Spleen (tissue), 11 donors: ENCODE measurements around the gene CCDC91. TPM values are rescaled to one million over a fixed set of nuclear protein-coding genes. Genes with fewer than 3 reads are reported as not detected.
"Not testable (repeated sequence)": the region's sequence is repeated elsewhere in the genome, so short reads cannot be mapped to it uniquely, and the experiment has no call there.

ENCODE experiments used
- DNase-seq: peaks from one replicate; pipeline ENCODE4 v3.0.0-alpha.2; 2020
- H3K27ac ChIP-seq, 8 donors: fragments of 200-600 bp; sonication (generic) in 7 of 8; 1 replicate in 4 of 8; 2 replicates in 4 of 8; pipeline versions ENCODE4 v1.5.0 to v1.8.0; 2016 to 2021; ENCODE audit warnings: inconsistent platforms in 4 of 8, mild to moderate bottlenecking in 4 of 8, moderate library complexity in 1 of 8
- H3K27me3 ChIP-seq, 7 donors: fragments of 200-600 bp; sonication (generic) in 6 of 7; replicated peaks in 1 of 7; 1 replicate in 4 of 7; 2 replicates in 3 of 7; pipeline versions ENCODE4 v1.5.0 to v1.8.0; 2016 to 2021; ENCODE audit warnings: inconsistent platforms in 3 of 7, mild to moderate bottlenecking in 1 of 7
- H3K36me3 ChIP-seq, 6 donors: fragments of 200-600 bp; sonication (generic) in 5 of 6; 1 replicate in 4 of 6; 2 replicates in 2 of 6; pipeline versions ENCODE4 v1.5.0 to v1.8.0; 2016 to 2021; ENCODE audit warnings: inconsistent platforms in 2 of 6
- H3K4me1 ChIP-seq, 6 donors: fragments of 200-600 bp; sonication (generic) in 5 of 6; 1 replicate in 3 of 6; 2 replicates in 3 of 6; pipeline versions ENCODE4 v1.5.0 to v1.8.0; 2016 to 2021; ENCODE audit warnings: inconsistent platforms in 3 of 6
- H3K4me3 ChIP-seq, 8 donors: fragments of 200-600 bp; sonication (generic) in 7 of 8; 1 replicate in 4 of 8; 2 replicates in 4 of 8; pipeline versions ENCODE4 v1.5.0 to v1.8.0; 2016 to 2021; ENCODE audit warnings: inconsistent platforms in 4 of 8, mild to moderate bottlenecking in 4 of 8, moderate library complexity in 2 of 8
- H3K9me3 ChIP-seq, 8 donors: fragments of 200-600 bp; sonication (generic) in 7 of 8; 1 replicate in 4 of 8; 2 replicates in 4 of 8; pipeline versions ENCODE4 v1.5.0 to v1.8.0; 2016 to 2021; ENCODE audit warnings: inconsistent platforms in 4 of 8
- CTCF ChIP-seq, 11 experiments: fragments of 200-600 bp in 7 of 11; fragments of 450-650 bp in 4 of 11; sonication (generic) in 4 of 11; IDR thresholded peaks in 8 of 11; conservative IDR thresholded peaks in 3 of 11; 1 replicate in 7 of 11; 2 replicates in 4 of 11; pipeline versions ENCODE4 v1.4.0 to v1.8.0; 2016 to 2021; ENCODE audit warnings: antibody characterized with exemption in 11 of 11, inconsistent platforms in 4 of 11, mild to moderate bottlenecking in 1 of 11
- POLR2A ChIP-seq, 3 donors: fragments of 450-650 bp; IDR thresholded peaks; one replicate each; pipeline ENCODE4 v1.5.1; 2017; ENCODE audit warnings: antibody characterized with exemption in 3 of 3, mild to moderate bottlenecking in 1 of 3
- POLR2AphosphoS5 ChIP-seq, 3 donors: sonication (generic); formaldehyde crosslinking; IDR thresholded peaks; one replicate each; pipeline ENCODE4 v1.5.1; 2017; ENCODE audit warnings: antibody characterized with exemption in 3 of 3
- WGBS, 5 donors: extraction: QIAGEN DNeasy Blood & Tissue Kit in 3 of 5; methylation state at CpG; one replicate each; pipeline versions ENCODE4 v1.1.5 to v1.1.7; 2013 to 2018; 5-methylcytosine and 5-hydroxymethylcytosine counted together
- intact Hi-C: fragments of 100-400 bp; cut with DNase I; formaldehyde crosslinking; loops from one replicate; pipeline ENCODE4 v1.15.0; 2023; ENCODE audit warnings: low total_unique reads
- polyA plus RNA-seq, 3 donors: library from polyadenylated mRNA; stranded (reverse); fragments of 200-250 nt; gene quantifications; one replicate each; pipeline ENCODE4 v1.2.1, GENCODE V29; 2013
- total RNA-seq, 7 donors: library from RNA; depleted of rRNA in 3 of 7; stranded (reverse); fragments of >200 nt in 3 of 7; fragmentation: NEBNext Ultra II Directional in 4 of 7; extraction: Animal tissue kit (Norgen Biotek cat#: 25700) in 4 of 7; gene quantifications; one replicate each; pipeline versions ENCODE4 v1.1.0 to v1.2.1, GENCODE V29; 2016 to 2021
- donor health status: healthy with polysubstance abuse.
- donor health status: DM: no; HTN: no; CAD: no; lungs with moderate emphysema.
- donor health status: DM: no; HTN: no; CAD: no.
- donor health status: Bipolar disorder and iron deficiency.
- donor health status: healthy.
- donor health status: DM: no; HTN: no; CAD: no.
- donor health status: DM: yes; HTN: yes; CAD: no.

CCDC91 gene
- total and polyA plus RNA-seq, 10 donors, result 12.8 to 65.9 (median 43.4) TPM

- Histone ChIP-seq H3K27ac (no peak overlapping the region), H3K4me3 (no peak overlapping the region), H3K27me3 (no peaks in the 10 kb centered on the region), H3K4me1 (no peaks in the 10 kb centered on the region), H3K9me3 (peaks cover 0 to 6% (median under 1%) of the 10 kb centered on the region in 8 donors), H3K36me3 (peaks cover 0 to 8% (median 0%) of the 10 kb centered on the region in 6 donors)
- TF ChIP-seq CTCF (IDR thresholded peaks at IDR 0.05 in 8 of 11, conservative IDR thresholded peaks at IDR 0.05 in 3 of 11) (no peak), POLR2AphosphoS5 (IDR thresholded peaks at IDR 0.05) (no peak), POLR2A (IDR thresholded peaks at IDR 0.05) (no peak)
- intact Hi-C loops, result no loop called here
- DNase-seq, result no peak
Observed at GRCh38 chr12:28378736-28379135, 188.5 kb downstream of the CCDC91 start.

- WGBS, 5 donors, result 77 to 98% (median 86%) methylated on average over 3 of the region's 3 CpGs
- DNase-seq, H3K4me3 ChIP-seq, H3K36me3 ChIP-seq, H3K9me3 ChIP-seq, H3K27me3 ChIP-seq, H3K4me1 ChIP-seq, H3K27ac ChIP-seq, intact Hi-C loops: not testable (repeated sequence)
Observed at GRCh38 chr12:28379779-28380178, 189.5 kb downstream of the CCDC91 start.

- Histone ChIP-seq H3K4me3 (no peak overlapping the region), H3K9me3 (peaks cover 0 to 10% (median 3%) of the 10 kb centered on the region in 8 donors), H3K36me3 (peaks cover 0 to 24% (median 0%) of the 10 kb centered on the region in 6 donors), H3K4me1 (no peaks in the 10 kb centered on the region), H3K27ac (no peak overlapping the region), H3K27me3 (no peaks in the 10 kb centered on the region)
- DNase-seq, result no peak
- 96 to 100% (median 98%) methylated on average over 1 of the region's 1 CpG for WGBS, 5 donors
- intact Hi-C loops, result no loop called here
- TF ChIP-seq CTCF (IDR thresholded peaks at IDR 0.05 in 8 of 11, conservative IDR thresholded peaks at IDR 0.05 in 3 of 11) (no peak), POLR2AphosphoS5 (IDR thresholded peaks at IDR 0.05) (no peak), POLR2A (IDR thresholded peaks at IDR 0.05) (no peak)
Observed at GRCh38 chr12:28383368-28383767, 193.1 kb downstream of the CCDC91 start.

- Histone ChIP-seq H3K27me3 (no peaks in the 10 kb centered on the region), H3K27ac (no peak overlapping the region), H3K4me3 (no peak overlapping the region), H3K4me1 (no peaks in the 10 kb centered on the region), H3K36me3 (peaks cover 0 to 53% (median 4%) of the 10 kb centered on the region in 6 donors), H3K9me3 (peaks cover 0 to 7% (median 0%) of the 10 kb centered on the region in 8 donors)
- DNase-seq, result no peak
- TF ChIP-seq POLR2AphosphoS5 (IDR thresholded peaks at IDR 0.05) (no peak), POLR2A (IDR thresholded peaks at IDR 0.05) (no peak), CTCF (IDR thresholded peaks at IDR 0.05 in 8 of 11, conservative IDR thresholded peaks at IDR 0.05 in 3 of 11) (no peak)
- intact Hi-C loops, result no loop called here
- 69 to 82% (median 81%) methylated on average over 4 of the region's 4 CpGs for WGBS, 5 donors
Observed at GRCh38 chr12:28388879-28389278, 198.6 kb downstream of the CCDC91 start.

- Histone ChIP-seq H3K4me3 (no peak overlapping the region), H3K4me1 (no peaks in the 10 kb centered on the region), H3K27me3 (no peaks in the 10 kb centered on the region), H3K27ac (no peak overlapping the region), H3K9me3 (peaks cover 0 to 7% (median 0%) of the 10 kb centered on the region in 8 donors), H3K36me3 (peaks cover 0 to 66% (median 4%) of the 10 kb centered on the region in 6 donors)
- DNase-seq, result no peak
- 80 to 86% (median 85%) methylated on average over 1 of the region's 1 CpG for WGBS, 5 donors
- intact Hi-C loops, result no loop called here
- TF ChIP-seq POLR2AphosphoS5 (IDR thresholded peaks at IDR 0.05) (no peak), POLR2A (IDR thresholded peaks at IDR 0.05) (no peak), CTCF (IDR thresholded peaks at IDR 0.05 in 8 of 11, conservative IDR thresholded peaks at IDR 0.05 in 3 of 11) (no peak)
Observed at GRCh38 chr12:28390206-28390605, 199.9 kb downstream of the CCDC91 start.
